NCI-H524 treated with DMSO at 0.1 percent for 48 hours (cell line): ENCODE results near the gene IL1R1.

Source experiments
- DNase-seq: peaks from one replicate; lab custom pipeline; 2025; lab: John Stamatoyannopoulos, UW

IL1R1 gene

DNA sequence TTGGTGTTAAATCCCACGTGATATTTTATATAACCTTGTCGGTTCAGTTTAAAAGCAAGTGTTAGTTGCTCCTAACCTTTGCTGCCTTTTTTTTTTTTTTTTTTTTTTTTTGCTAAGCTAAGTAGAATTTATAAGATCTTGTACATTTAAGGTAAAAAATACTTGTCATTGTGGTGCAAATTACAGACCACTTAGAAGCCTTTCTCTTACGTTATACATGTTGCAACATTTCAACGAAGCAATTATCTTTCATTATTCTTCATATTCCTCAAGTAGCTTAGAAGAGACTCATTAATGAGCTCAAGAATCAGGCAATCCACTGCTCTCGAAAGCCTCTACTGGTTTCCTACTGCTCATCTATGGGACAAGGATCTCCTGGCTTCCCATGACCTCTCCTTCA lies 29.4 kb downstream of the IL1R1 start:
- no peak for DNase-seq

DNA sequence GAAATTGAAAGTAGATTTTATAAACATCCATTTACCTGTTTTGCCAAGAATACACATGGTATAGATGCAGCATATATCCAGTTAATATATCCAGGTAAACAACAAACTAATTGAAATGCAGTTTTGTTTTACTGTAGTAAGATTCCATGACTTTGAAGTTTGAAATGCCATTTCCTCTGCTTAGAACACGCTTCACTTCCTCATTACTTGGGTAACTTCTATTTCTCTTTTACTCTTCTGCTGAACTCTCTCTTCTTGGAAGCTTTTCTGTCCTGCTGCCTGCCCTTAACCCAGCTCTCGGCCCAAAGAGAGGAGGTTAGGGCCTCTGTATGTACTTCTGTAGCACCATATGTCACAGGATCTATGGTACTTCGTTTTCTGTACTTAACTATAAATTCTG lies 30.2 kb downstream of the IL1R1 start:
- DNase-seq: no peak

DNA sequence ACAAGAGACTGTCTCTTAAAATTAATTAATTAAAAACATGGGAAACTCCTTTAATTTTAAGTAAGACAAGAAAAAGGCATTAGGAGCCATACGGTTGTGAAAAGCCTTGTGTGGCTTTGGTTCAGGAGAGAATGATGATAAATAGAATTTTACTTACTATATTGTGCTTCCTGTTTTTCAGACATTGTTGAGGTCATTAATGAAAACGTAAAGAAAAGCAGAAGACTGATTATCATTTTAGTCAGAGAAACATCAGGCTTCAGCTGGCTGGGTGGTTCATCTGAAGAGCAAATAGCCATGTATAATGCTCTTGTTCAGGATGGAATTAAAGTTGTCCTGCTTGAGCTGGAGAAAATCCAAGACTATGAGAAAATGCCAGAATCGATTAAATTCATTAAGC lies 33.6 kb downstream of the IL1R1 start:
- no peak for DNase-seq

DNA sequence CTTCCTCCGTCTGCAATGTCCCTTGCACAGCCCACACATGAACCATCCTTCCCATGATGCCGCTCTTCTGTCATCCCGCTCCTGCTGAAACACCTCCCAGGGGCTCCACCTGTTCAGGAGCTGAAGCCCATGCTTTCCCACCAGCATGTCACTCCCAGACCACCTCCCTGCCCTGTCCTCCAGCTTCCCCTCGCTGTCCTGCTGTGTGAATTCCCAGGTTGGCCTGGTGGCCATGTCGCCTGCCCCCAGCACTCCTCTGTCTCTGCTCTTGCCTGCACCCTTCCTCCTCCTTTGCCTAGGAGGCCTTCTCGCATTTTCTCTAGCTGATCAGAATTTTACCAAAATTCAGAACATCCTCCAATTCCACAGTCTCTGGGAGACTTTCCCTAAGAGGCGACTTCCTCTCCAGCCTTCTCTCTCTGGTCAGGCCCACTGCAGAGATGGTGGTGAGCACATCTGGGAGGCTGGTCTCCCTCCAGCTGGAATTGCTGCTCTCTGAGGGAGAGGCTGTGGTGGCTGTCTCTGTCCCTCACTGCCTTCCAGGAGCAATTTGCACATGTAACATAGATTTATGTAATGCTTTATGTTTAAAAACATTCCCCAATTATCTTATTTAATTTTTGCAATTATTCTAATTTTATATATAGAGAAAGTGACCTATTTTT lies 35.4 kb downstream of the IL1R1 start:
- DNase-seq: no peak

DNA sequence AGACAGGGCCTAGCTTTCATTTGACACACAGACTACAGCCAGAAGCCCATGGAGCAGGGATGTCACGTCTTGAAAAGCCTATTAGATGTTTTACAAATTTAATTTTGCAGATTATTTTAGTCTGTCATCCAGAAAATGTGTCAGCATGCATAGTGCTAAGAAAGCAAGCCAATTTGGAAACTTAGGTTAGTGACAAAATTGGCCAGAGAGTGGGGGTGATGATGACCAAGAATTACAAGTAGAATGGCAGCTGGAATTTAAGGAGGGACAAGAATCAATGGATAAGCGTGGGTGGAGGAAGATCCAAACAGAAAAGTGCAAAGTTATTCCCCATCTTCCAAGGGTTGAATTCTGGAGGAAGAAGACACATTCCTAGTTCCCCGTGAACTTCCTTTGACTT lies 36.5 kb downstream of the IL1R1 start:
- DNase-seq: no peak

DNA sequence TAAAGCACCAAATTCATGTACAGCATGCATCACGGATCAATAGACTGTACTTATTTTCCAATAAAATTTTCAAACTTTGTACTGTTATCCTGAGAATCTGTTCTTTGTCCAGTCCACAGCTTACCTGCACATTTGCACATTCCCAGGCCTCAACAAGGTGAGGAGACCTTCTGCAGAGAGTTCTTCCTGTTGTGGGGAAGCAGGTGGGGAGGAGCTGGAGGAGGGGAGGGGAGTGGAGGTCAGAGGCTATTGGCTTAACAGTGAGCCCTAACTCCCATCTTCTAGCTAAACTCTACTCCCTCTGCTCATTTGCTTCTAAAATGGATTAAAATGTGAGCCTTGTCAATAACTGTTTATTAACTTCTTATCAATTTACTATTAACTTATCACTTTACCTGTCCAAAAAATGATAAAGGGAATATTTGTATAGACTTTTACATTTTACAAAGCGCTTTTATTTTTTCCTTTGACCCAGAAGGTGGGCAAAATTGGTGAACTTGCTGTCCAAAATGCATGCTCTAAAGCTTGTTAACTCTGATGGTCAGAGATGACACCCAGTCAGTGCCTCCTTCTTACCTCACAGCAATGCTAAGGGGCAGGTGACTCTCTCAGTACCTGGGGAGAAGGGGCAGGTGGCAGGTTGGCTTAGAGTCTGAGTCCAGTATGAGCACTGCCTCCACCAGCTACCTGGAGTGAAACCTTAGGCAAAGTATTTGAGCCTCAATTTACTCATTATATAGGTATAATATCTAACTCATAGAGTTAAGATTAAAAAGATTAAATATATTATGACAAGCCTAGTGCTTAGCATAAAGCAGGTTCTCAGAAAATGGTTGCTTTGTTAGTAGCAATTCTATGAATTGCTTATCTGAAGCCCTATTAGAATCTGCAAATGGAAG lies 37.5 kb downstream of the IL1R1 start:
- no peak for DNase-seq

DNA sequence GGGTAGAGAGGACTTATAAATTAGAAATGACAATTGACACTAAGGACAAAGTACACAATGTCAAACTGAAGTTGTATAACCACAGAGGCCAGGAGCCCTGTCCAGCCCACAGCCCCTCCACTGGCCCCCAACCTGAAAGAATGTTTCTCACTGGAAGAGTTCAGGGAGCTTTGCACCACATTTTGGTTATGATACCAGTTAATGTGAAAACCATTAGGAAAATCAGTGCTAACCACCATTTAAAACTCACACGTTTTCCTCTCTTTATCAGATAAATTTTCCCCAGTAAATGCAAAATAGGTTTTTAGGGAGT lies 38.1 kb downstream of the IL1R1 start:
- DNase-seq: no peak

DNA sequence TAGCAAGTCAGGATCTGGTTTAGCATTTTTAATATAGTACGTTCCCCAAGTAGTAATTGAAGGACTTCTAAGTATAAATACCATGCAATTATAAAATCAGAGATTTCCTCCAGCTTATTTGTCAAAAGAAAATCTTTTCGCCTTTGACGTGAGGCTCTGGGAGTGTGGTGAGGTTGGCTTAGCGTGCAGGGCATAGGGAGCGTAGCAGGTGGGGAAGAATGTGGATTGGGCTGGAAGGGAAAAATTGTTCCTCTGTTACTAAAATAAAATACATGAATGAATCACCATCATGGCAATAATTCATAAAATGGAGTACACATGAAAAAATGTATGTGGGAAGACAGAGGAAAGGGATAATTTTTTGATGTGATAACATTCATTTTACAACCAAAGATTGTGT lies 38.8 kb downstream of the IL1R1 start:
- DNase-seq: no peak

DNA sequence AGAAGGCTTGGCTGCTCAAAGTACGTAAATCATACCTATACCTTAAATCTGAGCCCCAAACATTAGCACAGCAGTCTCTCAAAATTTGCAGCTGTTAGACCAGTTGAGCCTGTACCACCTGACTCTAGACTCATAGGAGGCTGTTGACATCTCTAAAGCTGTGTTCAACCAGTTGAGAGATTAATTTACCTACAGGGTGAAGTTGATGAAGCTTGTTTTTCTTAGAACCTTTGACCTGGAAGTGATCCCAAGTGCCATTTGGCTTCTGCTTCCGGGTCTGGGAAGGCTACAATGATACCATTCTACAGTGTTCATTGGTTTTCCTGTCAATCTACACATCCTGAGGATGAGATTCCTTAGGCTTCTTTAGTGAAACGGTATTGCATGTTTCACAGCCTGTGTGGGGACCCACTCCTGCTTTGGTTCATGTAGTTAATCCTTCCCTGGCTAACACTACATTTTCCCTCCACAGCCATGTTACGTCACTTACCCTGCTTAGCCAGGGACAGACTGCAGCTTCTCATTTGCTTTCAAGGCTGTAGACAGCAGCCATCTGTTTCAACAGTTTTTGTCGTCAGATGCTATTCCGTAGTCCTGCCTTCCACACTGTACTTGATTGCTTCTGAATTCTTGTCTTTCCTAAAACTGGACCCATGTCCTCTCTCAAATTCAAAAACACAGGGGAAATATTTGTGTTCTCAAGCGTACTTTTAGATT lies 39.5 kb downstream of the IL1R1 start:
- no peak for DNase-seq

DNA sequence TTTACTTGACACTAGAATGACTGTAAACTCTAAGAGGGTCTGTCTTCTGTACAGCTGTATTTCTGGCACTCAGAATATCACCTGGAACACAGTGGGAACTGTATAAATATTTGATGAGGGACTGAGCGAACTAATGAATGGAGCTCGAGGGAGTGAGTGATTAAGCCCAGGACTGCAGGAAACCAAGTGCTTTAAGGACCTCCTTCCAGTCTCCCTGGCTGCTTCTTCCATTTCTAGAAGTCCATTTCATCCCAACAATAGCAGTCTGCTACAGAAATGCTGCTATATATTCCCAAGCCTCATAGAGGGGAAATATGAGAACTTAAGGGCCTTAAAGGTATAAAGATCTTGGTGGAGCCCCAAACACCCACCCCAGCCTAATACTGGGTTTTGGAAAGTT lies 41.5 kb downstream of the IL1R1 start:
- DNase-seq: no peak

DNA sequence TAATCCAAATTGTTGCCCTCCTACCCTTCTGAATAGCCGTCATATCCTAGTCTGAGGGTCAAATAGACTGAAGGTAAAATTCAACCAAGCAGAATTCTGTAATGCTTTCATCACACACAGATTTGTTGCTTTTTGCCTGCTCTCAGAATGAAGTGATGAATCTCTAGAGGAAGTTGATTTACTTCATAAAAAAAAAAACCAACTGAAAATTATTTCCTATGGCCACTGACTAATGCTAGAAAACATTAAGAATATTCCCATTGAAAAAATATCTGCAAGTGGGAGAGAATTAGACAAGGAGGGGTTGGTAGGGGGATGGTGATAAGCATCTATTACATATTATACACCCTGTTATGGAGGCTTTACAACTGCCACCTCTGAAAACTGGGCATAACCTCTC lies 42.0 kb downstream of the IL1R1 start:
- no peak for DNase-seq

DNA sequence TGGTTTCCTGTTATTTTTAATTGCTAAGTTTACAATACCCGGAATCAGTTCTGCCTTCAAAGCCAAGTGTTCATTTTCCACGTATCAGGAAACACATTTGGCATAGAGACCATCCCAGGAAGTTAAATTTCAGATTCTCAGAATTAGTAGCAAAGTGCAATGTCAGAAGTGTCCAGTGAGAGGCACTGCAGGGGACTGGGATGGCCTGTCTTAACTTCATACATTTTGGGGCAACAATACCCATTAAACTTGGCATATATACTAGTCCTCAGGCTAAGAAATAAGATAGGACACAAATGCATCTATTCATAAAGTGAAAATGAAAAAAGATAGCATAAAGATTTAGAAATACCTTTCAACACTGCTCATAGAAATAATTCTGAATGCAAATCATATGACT lies 42.8 kb downstream of the IL1R1 start:
- DNase-seq: no peak

DNA sequence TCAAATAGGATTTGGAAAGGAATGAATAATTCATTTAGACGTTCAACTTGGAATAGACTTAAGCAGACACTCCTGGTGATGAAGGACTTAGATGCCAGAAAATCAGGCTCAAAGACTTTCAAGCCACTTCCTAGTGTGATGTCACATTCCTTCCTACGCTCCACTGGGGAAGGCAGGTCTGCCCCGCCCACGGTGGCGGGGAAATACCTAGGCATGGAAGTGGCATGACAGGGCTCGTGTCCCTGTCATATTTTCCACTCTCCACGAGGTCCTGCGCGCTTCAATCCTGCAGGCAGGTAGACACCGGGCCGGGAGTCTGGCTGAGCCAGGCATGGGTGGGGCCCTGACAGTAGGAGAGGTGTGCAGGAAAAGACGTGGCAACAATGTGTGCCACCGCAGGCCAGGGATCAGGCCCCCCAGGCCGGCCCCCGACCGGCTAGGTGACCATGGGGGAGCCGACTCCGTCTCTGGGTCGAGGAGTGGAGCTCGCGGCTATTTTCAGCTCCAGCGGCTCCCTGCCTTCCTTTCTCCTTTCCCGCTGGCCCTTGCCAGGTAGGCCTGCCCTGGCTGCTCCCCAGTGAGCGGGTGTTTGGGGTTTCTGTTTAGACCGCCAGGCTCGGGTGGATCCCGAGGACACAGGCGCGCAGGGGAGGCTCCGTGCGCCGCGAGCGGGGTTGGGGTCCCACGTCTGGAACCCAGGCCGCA lies 44.4 kb downstream of the IL1R1 start, which contains the start of gene IL1RL2:
Gene IL1RL2 (plus strand): TSS at position 233 of the 705 bp plus-strand sequence. CDS start 845 bp downstream, outside the sequence.
- no peak for DNase-seq

DNA sequence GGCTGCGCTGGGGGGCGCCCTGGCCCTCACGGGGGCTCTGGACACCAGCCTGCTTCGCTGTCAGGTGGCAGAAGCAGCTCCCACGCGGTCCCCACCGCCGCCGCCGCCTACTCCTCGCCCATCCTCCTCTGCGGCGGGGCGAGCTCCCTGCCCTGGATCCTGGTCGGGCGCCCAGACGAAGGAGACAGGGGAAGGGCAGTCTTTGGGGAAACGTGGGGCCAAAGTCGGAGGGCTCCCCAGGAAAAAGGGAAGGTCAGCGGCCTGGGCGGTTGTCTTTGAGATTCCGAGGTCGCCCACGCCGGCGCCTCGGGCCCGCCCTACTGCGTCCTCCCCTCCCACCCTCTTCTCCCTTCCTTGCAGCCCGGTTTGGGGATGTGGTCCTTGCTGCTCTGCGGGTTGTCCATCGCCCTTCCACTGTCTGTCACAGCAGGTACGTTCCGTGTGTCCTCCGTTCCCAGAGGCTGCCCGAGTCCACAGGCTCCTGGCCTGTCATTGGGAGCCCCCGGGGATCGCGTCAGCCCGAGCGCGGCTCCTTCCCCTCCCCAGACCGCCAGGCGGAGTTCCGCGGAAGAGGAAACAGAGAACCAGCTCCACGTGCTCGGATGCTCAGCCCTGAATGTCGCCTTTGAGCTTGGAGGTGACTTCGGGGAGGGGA lies 45.1 kb downstream of the IL1R1 start:
- no peak for DNase-seq

DNA sequence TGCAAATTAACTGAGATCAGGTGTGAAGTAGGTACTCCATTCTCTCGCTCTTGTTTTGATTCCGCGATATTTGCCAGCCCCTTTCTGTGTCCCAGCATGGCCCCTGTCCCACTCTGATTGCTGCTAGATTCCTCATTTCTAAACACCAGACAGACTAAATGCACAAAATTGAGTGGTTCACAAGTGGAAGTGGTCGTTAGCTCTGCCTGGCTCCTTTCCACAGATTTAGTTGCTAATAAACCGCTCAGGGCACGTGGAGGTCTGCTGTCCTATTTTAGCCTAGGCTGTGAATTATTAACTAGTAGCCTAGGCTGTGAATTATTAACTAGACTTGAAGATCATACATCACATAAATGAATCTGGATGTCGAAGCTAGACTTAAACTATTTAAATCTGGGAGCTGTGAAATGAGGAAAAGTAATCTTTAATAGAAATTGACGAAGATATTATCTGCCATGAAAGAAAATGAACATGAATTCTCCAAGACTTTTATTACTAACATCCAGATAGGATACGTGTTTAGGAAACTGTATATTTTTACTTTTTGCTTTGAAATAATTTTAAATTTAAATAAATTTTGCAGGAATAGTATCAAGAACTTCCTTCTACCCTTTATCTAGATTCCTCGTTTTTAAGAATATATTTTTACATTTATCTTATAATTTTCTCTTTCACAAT lies 48.0 kb downstream of the IL1R1 start:
- no peak for DNase-seq

DNA sequence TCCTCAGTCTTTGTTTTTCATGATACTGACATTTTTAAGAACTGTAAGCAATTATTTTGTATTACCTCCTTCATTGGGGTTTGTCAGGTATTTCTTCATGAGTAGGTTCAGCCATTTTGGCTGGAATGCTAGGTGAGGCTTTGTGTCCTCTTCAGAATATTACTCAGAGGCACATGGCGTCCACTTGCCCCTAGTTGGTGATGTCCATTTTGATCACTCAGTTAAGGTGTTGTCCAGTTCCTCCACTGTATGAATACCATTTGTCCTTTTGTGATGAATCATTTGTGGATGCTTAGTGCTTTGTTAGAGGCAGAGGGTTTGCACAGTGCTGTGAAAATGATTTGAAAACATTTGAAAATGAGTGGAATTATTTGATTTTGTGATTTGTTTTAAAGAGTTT lies 49.0 kb downstream of the IL1R1 start:
- no peak for DNase-seq

DNA sequence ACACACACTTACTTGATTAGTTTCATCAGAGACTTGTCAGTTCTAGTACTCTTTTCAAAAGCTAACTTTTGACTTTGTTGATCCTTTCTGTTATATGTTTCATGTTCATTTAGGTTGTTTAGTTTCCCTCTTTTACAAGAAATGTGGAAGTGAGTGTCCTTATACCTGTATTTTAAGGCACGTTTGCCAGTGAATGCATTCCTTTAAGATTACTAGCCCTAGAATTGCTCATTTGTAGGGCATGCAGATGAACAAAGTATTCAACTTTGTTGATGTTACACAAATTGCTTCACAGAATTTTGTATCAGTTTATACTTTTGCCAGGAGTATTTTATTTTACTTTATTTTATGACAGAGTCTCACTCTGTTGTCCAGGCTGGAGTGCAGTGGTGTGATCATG lies 50.5 kb downstream of the IL1R1 start:
- DNase-seq: no peak

DNA sequence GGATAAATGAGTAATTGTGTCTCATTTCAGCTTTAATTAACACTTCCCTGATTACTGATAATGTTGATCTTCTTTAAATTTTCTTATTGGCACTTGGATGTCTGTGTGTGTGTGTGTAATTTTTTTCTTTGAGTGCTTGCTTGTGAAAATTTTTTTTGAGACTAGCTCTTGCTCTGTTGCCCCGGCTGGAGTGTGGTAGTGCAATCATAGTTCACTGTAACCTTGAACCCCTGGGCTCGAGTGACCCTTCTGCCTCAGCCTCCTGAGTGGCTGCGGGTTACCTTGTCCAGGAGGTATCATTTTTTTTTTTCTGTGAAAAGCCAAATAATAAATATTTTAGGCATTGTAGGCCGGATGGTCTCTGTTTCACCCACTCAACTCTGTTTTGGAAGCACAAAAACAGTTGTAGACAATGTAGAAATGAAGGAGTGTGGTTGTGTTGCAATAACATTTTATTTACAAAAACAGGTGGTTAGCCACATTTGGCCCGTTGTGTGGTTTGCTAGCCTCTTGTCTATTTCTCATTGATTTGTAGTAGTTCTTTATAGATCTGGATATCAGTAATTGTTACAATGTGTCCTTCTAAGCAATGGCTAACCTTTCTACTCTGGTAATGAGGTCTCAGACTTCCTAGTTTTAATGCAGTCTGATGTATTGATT lies 52.2 kb downstream of the IL1R1 start:
- DNase-seq: no peak

DNA sequence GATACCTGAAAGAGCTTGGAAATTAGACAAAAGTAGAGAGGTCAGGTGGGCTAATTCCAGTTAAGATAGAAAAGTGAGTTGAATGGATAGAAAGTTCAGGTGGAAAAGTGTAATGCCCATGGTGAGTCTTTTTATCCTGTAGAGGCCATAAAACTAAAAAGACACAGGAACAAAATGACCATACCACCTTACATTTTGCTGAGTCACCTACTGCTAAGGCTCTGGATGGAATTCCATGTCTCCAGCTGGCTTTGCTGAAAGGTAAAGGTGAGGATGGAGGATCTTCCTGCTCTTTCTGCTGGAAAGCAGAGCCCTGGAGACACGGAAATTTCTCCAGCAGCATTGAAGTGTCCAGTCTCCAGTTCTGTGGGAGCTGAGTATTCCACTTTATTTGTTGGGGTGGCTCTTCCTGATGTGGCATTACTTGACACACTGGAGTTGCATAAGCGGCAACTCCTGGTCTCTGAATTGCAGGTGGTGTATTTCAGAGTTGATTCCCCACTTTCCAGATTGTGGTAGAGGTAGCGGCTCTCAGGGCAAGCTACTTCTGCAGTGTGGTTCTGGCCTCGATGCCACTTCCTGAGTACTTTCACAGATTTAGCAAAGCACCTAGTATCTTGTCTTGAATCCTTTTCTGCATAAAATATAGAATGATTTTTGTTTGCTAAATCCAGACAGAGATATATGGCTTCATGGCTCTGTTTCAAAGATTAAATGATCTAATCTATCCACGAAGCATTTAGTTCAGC lies 55.0 kb downstream of the IL1R1 start:
- DNase-seq: no peak

DNA sequence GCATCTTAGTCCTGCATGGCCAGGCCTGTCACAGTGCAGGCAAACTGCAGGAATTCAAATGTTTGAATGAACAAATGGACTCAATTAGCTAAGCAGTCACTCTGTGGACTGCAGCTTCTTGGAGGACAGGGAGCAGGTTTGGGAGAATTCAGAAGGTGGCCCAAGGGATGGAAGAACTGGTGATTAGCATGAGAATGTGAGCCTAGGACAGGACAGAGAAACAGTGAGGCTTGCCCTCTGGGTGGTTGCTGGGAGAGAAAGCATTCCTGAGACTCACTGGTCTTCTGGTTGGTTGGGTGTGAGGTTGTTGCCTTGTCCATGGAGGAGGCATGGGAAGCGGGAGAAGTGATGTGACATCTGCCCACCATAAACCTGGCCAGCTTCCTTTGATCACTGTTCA lies 58.0 kb downstream of the IL1R1 start:
- DNase-seq: no peak
